AG08396 (cell line): ENCODE measurements around the gene LIPI.
A peak's percentile ranks its signal among the peaks of the same experiment; 100 is the strongest.
"Not testable (repeated sequence)": the region's sequence is repeated elsewhere in the genome, so short reads cannot be mapped to it uniquely, and the experiment has no call there.

ENCODE experiments used
- DNase-seq: peaks from one replicate; pipeline ENCODE4 v3.0.0; 2012; ENCODE audit warnings: low spot score, mixed read lengths

Gene LIPI

GRCh38 chr21:14210738-14211137, at the start of gene LIPI:
Gene LIPI (minus strand): TSS chr21:14210955. CDS start chr21:14210845, 110 bp downstream.
- DNase-seq = no peak

- DNase-seq = no peak
Measured at GRCh38 chr21:14260174-14260764, 49.5 kb upstream of the LIPI start.

GRCh38 chr21:14259747-14260146, 49.0 kb upstream of the LIPI start:
- peak; percentile 41 for DNase-seq

GRCh38 chr21:14251336-14251735, 40.6 kb upstream of the LIPI start:
- DNase-seq = no peak

GRCh38 chr21:14245711-14246110, 35.0 kb upstream of the LIPI start:
- no peak for DNase-seq

- DNase-seq = no peak
Measured at GRCh38 chr21:14244911-14245310, 34.2 kb upstream of the LIPI start.

- DNase-seq = no peak
Measured at GRCh38 chr21:14243874-14244273, 33.1 kb upstream of the LIPI start.

- DNase-seq = no peak
Measured at GRCh38 chr21:14243461-14243860, 32.7 kb upstream of the LIPI start.

GRCh38 chr21:14241297-14241696, 30.5 kb upstream of the LIPI start:
- no peak for DNase-seq

GRCh38 chr21:14239281-14239680, 28.5 kb upstream of the LIPI start:
- no peak for DNase-seq

- no peak for DNase-seq
Measured at GRCh38 chr21:14236180-14236579, 25.4 kb upstream of the LIPI start.

GRCh38 chr21:14235101-14235500, 24.3 kb upstream of the LIPI start:
- DNase-seq = no peak

- no peak for DNase-seq
Measured at GRCh38 chr21:14229399-14229798, 18.6 kb upstream of the LIPI start.

GRCh38 chr21:14223365-14223764, 12.6 kb upstream of the LIPI start:
- DNase-seq = no peak

GRCh38 chr21:14215971-14216641, 5.4 kb upstream of the LIPI start, which contains the start of gene RBM11:
Gene RBM11 (plus strand): TSS chr21:14216157. CDS start chr21:14216187, 30 bp downstream.
- peak; percentile 37 for DNase-seq

- no peak for DNase-seq
Measured at GRCh38 chr21:14213164-14213563, 2.4 kb upstream of the LIPI start.

GRCh38 chr21:14206222-14206621, 4.5 kb downstream of the LIPI start:
- DNase-seq = no peak

- not testable (repeated sequence) for DNase-seq
Measured at GRCh38 chr21:14166463-14167223, 44.1 kb downstream of the LIPI start.

GRCh38 chr21:14143999-14144398, 66.8 kb downstream of the LIPI start:
- DNase-seq = no peak

GRCh38 chr21:14124266-14124665, 86.5 kb downstream of the LIPI start:
- DNase-seq = no peak

GRCh38 chr21:14121719-14122118, 89.0 kb downstream of the LIPI start:
- DNase-seq = no peak

GRCh38 chr21:14120091-14120734, 90.5 kb downstream of the LIPI start:
- DNase-seq = no peak

- no peak for DNase-seq
Measured at GRCh38 chr21:14119038-14119437, 91.7 kb downstream of the LIPI start.
